ENCODE measurements around the gene MSI2. TPM values are rescaled to one million over a fixed set of nuclear protein-coding genes. Genes with fewer than 3 reads are reported as not detected.
A peak's percentile ranks its signal among the peaks of the same experiment; 100 is the strongest.

MSI2 gene
- total RNA-seq, 1 donor from 2014 or later, result 67.9 TPM

DNA sequence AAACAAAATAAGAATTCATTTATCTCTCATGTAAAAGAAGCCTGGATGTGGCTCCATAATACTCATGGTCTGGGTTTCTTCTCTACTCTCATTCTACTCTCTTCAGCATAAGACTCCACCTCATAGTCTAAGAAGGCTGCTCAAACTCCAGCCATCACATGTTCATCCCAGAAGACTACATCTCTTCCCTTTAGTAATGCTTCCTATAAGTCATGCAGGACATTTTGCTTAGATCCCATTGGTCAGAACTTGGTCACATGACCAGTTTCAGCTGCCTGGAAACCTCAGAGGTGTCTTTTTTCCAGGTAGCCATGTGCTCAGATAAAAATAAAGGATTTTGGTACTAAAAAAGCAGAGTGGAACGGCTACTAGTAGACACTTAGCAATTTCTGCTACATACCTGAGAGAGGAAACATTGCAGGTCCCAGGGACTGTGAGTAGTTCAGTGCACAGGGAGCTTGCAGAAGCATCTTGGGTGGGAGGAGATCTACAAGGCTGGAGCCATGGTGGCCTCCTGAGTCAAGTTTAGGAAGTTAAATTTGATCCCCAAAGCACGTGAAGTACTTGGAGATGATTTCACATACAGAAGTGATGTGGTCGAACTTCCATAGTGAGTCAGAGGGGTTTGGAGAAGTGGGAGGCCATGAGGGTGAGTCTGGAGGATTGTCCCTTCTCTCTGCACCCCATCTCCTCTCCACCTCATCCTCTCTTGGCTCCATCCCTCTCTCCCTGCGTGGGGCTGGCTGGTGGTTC is 378.6 kb downstream of the MSI2 start:
- no peak overlapping the region for H3K4me2 ChIP-seq (ENCODE audit: low read length)
- H3K4me1 ChIP-seq (ENCODE audit: insufficient read depth, low read length), result peaks cover 13% of the 10 kb centered on the region
- no peaks in the 10 kb centered on the region for H3K9me3 ChIP-seq (ENCODE audit: insufficient read depth, low read depth, low read length)
- H2AFZ ChIP-seq (ENCODE audit: low read depth, low read length), result no peak overlapping the region
- DNase-seq (ENCODE audit: low read depth), result peak; percentile 68
- no peak overlapping the region for H3K27ac ChIP-seq (ENCODE audit: low read depth, low read length)
- H3K27ac Mint-ChIP-seq (ENCODE audit: unreplicated experiment), result no peak overlapping the region
- no peak overlapping the region for H3K4me3 Mint-ChIP-seq (ENCODE audit: unreplicated experiment)
- peaks cover 32% of the 10 kb centered on the region for H3K36me3 Mint-ChIP-seq (ENCODE audit: low read depth, unreplicated experiment)
- H3K27me3 ChIP-seq (ENCODE audit: insufficient read depth, low read length), result no peaks in the 10 kb centered on the region
- no peaks in the 10 kb centered on the region for H3K36me3 ChIP-seq (ENCODE audit: insufficient read depth, low read length)
- no peak for FAIRE-seq
- no peak overlapping the region for H3K9ac ChIP-seq (ENCODE audit: low read length)
- no peaks in the 10 kb centered on the region for H3K4me1 Mint-ChIP-seq (ENCODE audit: low read depth, unreplicated experiment)
- peaks cover 2% of the 10 kb centered on the region for H3K9me3 Mint-ChIP-seq (ENCODE audit: unreplicated experiment)
- TF ChIP-seq EZH2 (IDR thresholded peaks at IDR 0.05; ENCODE audit: insufficient read depth, low read length), result no peak
- TF ChIP-seq, protein P1, sequence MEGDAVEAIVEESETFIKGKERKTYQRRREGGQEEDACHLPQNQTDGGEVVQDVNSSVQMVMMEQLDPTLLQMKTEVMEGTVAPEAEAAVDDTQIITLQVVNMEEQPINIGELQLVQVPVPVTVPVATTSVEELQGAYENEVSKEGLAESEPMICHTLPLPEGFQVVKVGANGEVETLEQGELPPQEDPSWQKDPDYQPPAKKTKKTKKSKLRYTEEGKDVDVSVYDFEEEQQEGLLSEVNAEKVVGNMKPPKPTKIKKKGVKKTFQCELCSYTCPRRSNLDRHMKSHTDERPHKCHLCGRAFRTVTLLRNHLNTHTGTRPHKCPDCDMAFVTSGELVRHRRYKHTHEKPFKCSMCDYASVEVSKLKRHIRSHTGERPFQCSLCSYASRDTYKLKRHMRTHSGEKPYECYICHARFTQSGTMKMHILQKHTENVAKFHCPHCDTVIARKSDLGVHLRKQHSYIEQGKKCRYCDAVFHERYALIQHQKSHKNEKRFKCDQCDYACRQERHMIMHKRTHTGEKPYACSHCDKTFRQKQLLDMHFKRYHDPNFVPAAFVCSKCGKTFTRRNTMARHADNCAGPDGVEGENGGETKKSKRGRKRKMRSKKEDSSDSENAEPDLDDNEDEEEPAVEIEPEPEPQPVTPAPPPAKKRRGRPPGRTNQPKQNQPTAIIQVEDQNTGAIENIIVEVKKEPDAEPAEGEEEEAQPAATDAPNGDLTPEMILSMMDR (IDR thresholded peaks at IDR 0.05; ENCODE audit: insufficient read depth, low read depth, low read length), result no peak
- H4K20me1 ChIP-seq (ENCODE audit: insufficient read depth, low read length), result no peaks in the 10 kb centered on the region
- no peaks in the 10 kb centered on the region for H3K27me3 Mint-ChIP-seq (ENCODE audit: low read depth, unreplicated experiment)
- no peaks in the 10 kb centered on the region for H3K79me2 ChIP-seq (ENCODE audit: insufficient read depth, low read length)
- no peak overlapping the region for H3K4me3 ChIP-seq (ENCODE audit: insufficient read depth, low read depth, low read length)

DNA sequence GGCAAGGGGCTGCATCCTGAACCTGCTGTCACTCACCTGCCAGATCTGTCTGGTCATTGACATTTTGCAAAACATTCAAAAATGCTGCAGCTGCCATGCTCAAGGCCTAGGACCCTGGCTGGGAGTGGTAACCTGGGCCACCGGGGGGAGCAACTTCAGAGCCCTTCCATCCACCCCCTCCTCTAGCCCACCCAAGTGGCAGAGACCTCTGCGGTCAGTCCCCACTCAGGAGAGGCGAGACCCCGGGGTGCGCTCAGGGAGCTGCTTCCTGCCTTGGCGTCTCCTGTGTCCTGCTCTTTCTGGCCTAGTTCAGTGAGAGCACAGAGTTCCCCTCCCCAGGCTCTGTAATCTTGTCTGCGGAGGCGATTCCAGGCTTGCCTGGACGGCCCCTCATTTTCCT is 380.0 kb downstream of the MSI2 start:
- TF ChIP-seq, protein P1 (IDR thresholded peaks at IDR 0.05; ENCODE audit: insufficient read depth, low read depth, low read length), result no peak
- no peak for TF ChIP-seq EZH2 (IDR thresholded peaks at IDR 0.05; ENCODE audit: insufficient read depth, low read length)
- Mint-ChIP-seq H3K4me1 (ENCODE audit: low read depth, unreplicated experiment) (no peaks in the 10 kb centered on the region), H3K27me3 (ENCODE audit: low read depth, unreplicated experiment) (no peaks in the 10 kb centered on the region), H3K9me3 (ENCODE audit: unreplicated experiment) (peaks cover 2% of the 10 kb centered on the region), H3K36me3 (ENCODE audit: low read depth, unreplicated experiment) (peaks cover 27% of the 10 kb centered on the region), H3K27ac (ENCODE audit: unreplicated experiment) (no peak overlapping the region), H3K4me3 (ENCODE audit: unreplicated experiment) (no peak overlapping the region)
- DNase-seq (ENCODE audit: low read depth) (no peak), FAIRE-seq (no peak)
- Histone ChIP-seq H3K27ac (ENCODE audit: low read depth, low read length) (no peak overlapping the region), H3K27me3 (ENCODE audit: insufficient read depth, low read length) (no peaks in the 10 kb centered on the region), H3K36me3 (ENCODE audit: insufficient read depth, low read length) (no peaks in the 10 kb centered on the region), H2AFZ (ENCODE audit: low read depth, low read length) (no peak overlapping the region), H3K9ac (ENCODE audit: low read length) (no peak overlapping the region), H3K9me3 (ENCODE audit: insufficient read depth, low read depth, low read length) (no peaks in the 10 kb centered on the region), H3K4me1 (ENCODE audit: insufficient read depth, low read length) (peaks cover 13% of the 10 kb centered on the region), H4K20me1 (ENCODE audit: insufficient read depth, low read length) (no peaks in the 10 kb centered on the region), H3K79me2 (ENCODE audit: insufficient read depth, low read length) (no peaks in the 10 kb centered on the region), H3K4me2 (ENCODE audit: low read length) (no peak overlapping the region), H3K4me3 (ENCODE audit: insufficient read depth, low read depth, low read length) (no peak overlapping the region)

DNA sequence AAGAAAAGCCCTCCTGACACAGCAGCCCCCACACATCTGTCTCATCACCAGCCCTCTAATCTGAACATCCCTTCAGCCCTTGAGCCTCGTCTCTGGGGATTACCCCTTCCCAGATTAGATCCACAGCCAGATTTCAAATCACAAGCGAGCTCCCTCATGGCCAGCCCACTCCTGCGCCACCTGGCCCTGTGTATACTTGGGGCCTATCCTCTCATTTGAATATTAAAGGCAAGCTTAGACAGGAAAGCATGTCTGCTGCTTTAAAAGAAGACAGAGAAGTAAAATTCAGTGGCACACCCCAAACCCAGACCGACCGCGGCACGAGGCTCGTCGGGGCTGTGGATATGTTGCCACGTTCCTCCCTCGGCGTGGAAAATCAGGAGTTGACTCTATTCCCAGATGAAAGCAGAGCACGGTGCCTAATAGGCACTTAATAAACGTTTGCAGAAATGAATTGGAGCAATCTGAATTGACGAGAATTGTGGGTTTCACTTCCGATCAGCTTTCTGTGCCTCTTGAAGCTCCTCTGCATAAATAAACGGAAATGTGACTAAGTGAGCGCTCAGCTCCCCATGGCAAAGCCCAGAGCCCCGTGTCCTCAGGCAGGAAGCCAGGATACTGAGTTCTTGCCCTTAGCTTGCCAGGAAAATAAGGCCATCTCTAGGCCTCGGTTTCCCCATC is 380.8 kb downstream of the MSI2 start:
- no peak overlapping the region for H3K27ac ChIP-seq (ENCODE audit: low read depth, low read length)
- H3K27ac Mint-ChIP-seq (ENCODE audit: unreplicated experiment), result no peak overlapping the region

More for the DNA sequence above, 380.8 kb downstream of the MSI2 start:
- H3K27me3 ChIP-seq (ENCODE audit: insufficient read depth, low read length), result no peaks in the 10 kb centered on the region
- Mint-ChIP-seq H3K4me1 (ENCODE audit: low read depth, unreplicated experiment) (no peaks in the 10 kb centered on the region), H3K9me3 (ENCODE audit: unreplicated experiment) (peaks cover 2% of the 10 kb centered on the region), H3K4me3 (ENCODE audit: unreplicated experiment) (no peak overlapping the region), H3K36me3 (ENCODE audit: low read depth, unreplicated experiment) (peaks cover 24% of the 10 kb centered on the region), H3K27me3 (ENCODE audit: low read depth, unreplicated experiment) (no peaks in the 10 kb centered on the region)
- DNase-seq (ENCODE audit: low read depth) (peak; percentile 36), FAIRE-seq (no peak)
- no peaks in the 10 kb centered on the region for H3K9me3 ChIP-seq (ENCODE audit: insufficient read depth, low read depth, low read length)
- no peaks in the 10 kb centered on the region for H3K79me2 ChIP-seq (ENCODE audit: insufficient read depth, low read length)
- peak overlapping the region; percentile 53 for H3K4me2 ChIP-seq (ENCODE audit: low read length)
- no peak overlapping the region for H3K4me3 ChIP-seq (ENCODE audit: insufficient read depth, low read depth, low read length)
- H3K9ac ChIP-seq (ENCODE audit: low read length), result no peak overlapping the region
- H3K4me1 ChIP-seq (ENCODE audit: insufficient read depth, low read length), result peaks cover 13% of the 10 kb centered on the region
- H4K20me1 ChIP-seq (ENCODE audit: insufficient read depth, low read length), result no peaks in the 10 kb centered on the region
- no peaks in the 10 kb centered on the region for H3K36me3 ChIP-seq (ENCODE audit: insufficient read depth, low read length)
- no peak for TF ChIP-seq EZH2 (IDR thresholded peaks at IDR 0.05; ENCODE audit: insufficient read depth, low read length)
- TF ChIP-seq, protein P1 (IDR thresholded peaks at IDR 0.05; ENCODE audit: insufficient read depth, low read depth, low read length), result no peak
- no peak overlapping the region for H2AFZ ChIP-seq (ENCODE audit: low read depth, low read length)
